GM12878 (cell line): Measurements from ENCODE around the gene ACSF3. TPM values are rescaled to one million over a fixed set of nuclear protein-coding genes. Genes with fewer than 3 reads are reported as not detected.

Experiments
- ATAC-seq: fragments of 200-7000 bp; cut with Tn5 transposase; 3 replicates; pipeline ENCODE4 v1.9.1; 2020; ENCODE audit warnings: mild to moderate bottlenecking, moderate library complexity
- BruUV-seq: library from RNA; stranded (reverse); fragments of 400-500 nt; replicated peaks from 2 replicates; lab custom pipeline; 2021; lab: Mats Ljungman, UMichigan
- CTCF ChIA-PET: fragments of 300-600 bp; sonication (Branson Sonifier 250); formaldehyde crosslinking; extraction: SDS; loops from one replicate; lab custom pipeline; 2021; ENCODE audit warnings: inconsistent platforms; lab: Yijun Ruan, JAX
- POLR2A ChIA-PET: fragments of 350-600 bp; formaldehyde crosslinking; extraction: SDS; loops from one replicate; lab custom pipeline; 2021; ENCODE audit warnings: inconsistent platforms; lab: Charles Lee
- RAD21 ChIA-PET: fragments of 300-600 bp; sonication (Branson Sonifier 250); formaldehyde crosslinking; loops from one replicate; lab custom pipeline; 2023; ENCODE audit warnings: antibody characterized with exemption; ENCODE audit not compliant: unreplicated experiment; lab: Charles Lee
- SMC1A ChIA-PET: fragments of 300-600 bp; sonication (Branson Sonifier 250); formaldehyde crosslinking; loops from one replicate; lab custom pipeline; 2023; ENCODE audit not compliant: unreplicated experiment, uncharacterized antibody; lab: Charles Lee
- DNase-seq: peaks from one replicate; pipeline ENCODE4 v3.0.0-alpha.2; 2011; ENCODE audit warnings: low read depth, low spot score
- FAIRE-seq: peaks from 3 replicates; lab custom pipeline; 2011; peaks lifted over from hg19 to GRCh38; lab: Jason Lieb, UNC
- H2AFZ ChIP-seq: 2 replicates; pipeline ENCODE4 v1.6.0; 2011; ENCODE audit warnings: low read depth, low read length, control low read depth; ENCODE audit not compliant: control insufficient read depth
- H3K27ac ChIP-seq: 2 replicates; pipeline ENCODE4 v1.5.1; 2011; ENCODE audit warnings: control low read depth; ENCODE audit not compliant: control insufficient read depth, insufficient read depth
- H3K27me3 ChIP-seq, 2 experiments: replicated peaks in 1 of 2; 2 replicates each; pipeline versions ENCODE4 v1.6.0 to v1.6.1; 2011; ENCODE audit warnings: low read length in 1 of 2; ENCODE audit not compliant: control insufficient read depth in 2 of 2, insufficient read depth in 2 of 2
- H3K36me3 ChIP-seq, 2 experiments: 2 replicates each; pipeline ENCODE4 v1.5.1; 2011; ENCODE audit warnings: low read length in 1 of 2; ENCODE audit not compliant: control insufficient read depth in 2 of 2, insufficient read depth in 2 of 2
- H3K4me1 ChIP-seq: 2 replicates; pipeline ENCODE4 v1.6.1; 2011; ENCODE audit warnings: mild to moderate bottlenecking, low read length, moderate library complexity, mixed read lengths; ENCODE audit not compliant: control insufficient read depth, insufficient read depth
- H3K4me2 ChIP-seq: 2 replicates; pipeline ENCODE4 v1.6.0; 2011; ENCODE audit warnings: control low read depth; ENCODE audit not compliant: control insufficient read depth, insufficient read depth
- H3K4me3 ChIP-seq: fragments of 200-600 bp; sonication (generic); 2 replicates; pipeline ENCODE4 v1.5.1; 2016
- H3K79me2 ChIP-seq: 2 replicates; pipeline ENCODE4 v1.6.0; 2011; ENCODE audit warnings: low read length; ENCODE audit not compliant: control insufficient read depth, insufficient read depth
- H3K9ac ChIP-seq: 2 replicates; pipeline ENCODE4 v1.8.0; 2011; ENCODE audit warnings: low read length, control low read depth, mixed read lengths; ENCODE audit not compliant: control insufficient read depth, insufficient read depth
- H3K9me3 ChIP-seq: replicated peaks from 3 replicates; pipeline ENCODE4 v1.5.1; 2011; ENCODE audit warnings: mild to moderate bottlenecking, low read length; ENCODE audit not compliant: control insufficient read depth, insufficient read depth
- H4K20me1 ChIP-seq: 2 replicates; pipeline ENCODE4 v1.6.0; 2011; ENCODE audit not compliant: control insufficient read depth, insufficient read depth
- BACH1 ChIP-seq: fragments of 450-650 bp; IDR thresholded peaks from 2 replicates; pipeline ENCODE4 v1.6.1; 2017; ENCODE audit warnings: mild to moderate bottlenecking, borderline replicate concordance
- GATAD2B ChIP-seq: fragments of 450-650 bp; conservative IDR thresholded peaks from 2 replicates; pipeline ENCODE4 v1.6.1; 2017; ENCODE audit warnings: low read depth, mild to moderate bottlenecking, moderate library complexity
- IRF4 ChIP-seq: IDR thresholded peaks from 2 replicates; pipeline ENCODE4 v1.6.1; 2011; ENCODE audit warnings: low read depth, low read length
- POLR2A ChIP-seq: IDR thresholded peaks from 2 replicates; pipeline ENCODE4 v1.6.1; 2011; ENCODE audit warnings: low read depth, mild to moderate bottlenecking, low read length
- SMARCA5 ChIP-seq: fragments of 450-650 bp; IDR thresholded peaks from 2 replicates; pipeline ENCODE4 v1.6.1; 2017; ENCODE audit warnings: mild to moderate bottlenecking
- ZNF207 ChIP-seq: fragments of 450-650 bp; IDR thresholded peaks from 2 replicates; pipeline ENCODE4 v1.6.1; 2014; ENCODE audit warnings: antibody characterized with exemption, mild to moderate bottlenecking, borderline replicate concordance
- ZNF217 ChIP-seq: fragments of 450-650 bp; IDR thresholded peaks from 2 replicates; pipeline ENCODE4 v1.6.1; 2017; ENCODE audit warnings: antibody characterized with exemption, mild to moderate bottlenecking
- WGBS: methylation state at CpG from one replicate; pipeline ENCODE4 v1.1.6; 2016; ENCODE audit warnings: low lambda C conversion rate; ENCODE audit not compliant: insufficient replicate concordance, insufficient coverage; ENCODE audit errors: missing lambda C conversion rate; 5-methylcytosine and 5-hydroxymethylcytosine counted together
- in situ Hi-C: fragments of 300-500 bp; cut with MboI; formaldehyde crosslinking; loops from 9 replicates; pipeline ENCODE4 v1.14.3; 2018; ENCODE audit warnings: mixed read lengths
- intact Hi-C: fragments of 100-400 bp; cut with micrococcal nuclease; formaldehyde crosslinking; loops from one replicate; pipeline ENCODE4 v1.14.2; 2022; ENCODE audit not compliant: unreplicated experiment
- polyA plus RNA-seq, 11 experiments: library from polyadenylated mRNA; depleted of rRNA in 4 of 11; unstranded in 6 of 11; stranded (reverse) in 5 of 11; fragments of >200 nt; fragmentation: Nextera tagmentation in 4 of 11; fragmentation: Illumina TruSeq in 1 of 11; extraction: Ambion mirVana in 4 of 11; extraction: Trizol in 1 of 11; gene quantifications; 1 replicate in 1 of 11; 2 replicates in 10 of 11; pipeline versions ENCODE4 v1.2.1 to v1.2.3, GENCODE V29; 2011 to 2016; ENCODE audit warnings: inconsistent platforms in 2 of 11, missing spikeins in 2 of 11, low read depth in 1 of 11
- total RNA-seq, 4 experiments: library from RNA; depleted of rRNA in 3 of 4; stranded (reverse); fragments of >200 nt in 3 of 4; fragmentation: Illumina TruSeq in 1 of 4; extraction: Trizol in 1 of 4; gene quantifications; 2 replicates each; pipeline versions ENCODE4 v1.2.1 to v1.2.3, GENCODE V29; 2013 to 2021

ACSF3 gene
- total and polyA plus RNA-seq, 10 of the 15 experiments (the other 5 are each of a cell fraction or from before 2014, with no cell fraction given) = 1.0 to 44.4 (median 25.8) TPM

- no peak for TF ChIP-seq BACH1
- TF ChIP-seq ZNF207 = no peak
- no peak for TF ChIP-seq SMARCA5
- TF ChIP-seq ZNF217 = no peak
- no peak for TF ChIP-seq GATAD2B
Measured at GRCh38 chr16:89141884-89142267, 48.2 kb downstream of the ACSF3 start (continued).

- no peak overlapping the region for H3K4me3 ChIP-seq
- no peak overlapping the region for H3K9ac ChIP-seq
- no peak for ATAC-seq
- WGBS = 95% methylated on average over 13 of the region's 13 CpGs
- intact Hi-C loops = no loop called here
- H3K4me1 ChIP-seq = no peaks in the 10 kb centered on the region
- in situ Hi-C loops = no loop called here
- no peaks in the 10 kb centered on the region; the same call in 2 of the 3 replicates for H3K9me3 ChIP-seq
- no TSS peak for BruUV-seq
- no peak overlapping the region for H3K27ac ChIP-seq
- peaks cover 8 to 14% of the 10 kb centered on the region in 2 experiments for H3K36me3 ChIP-seq
- no peak overlapping the region for H2AFZ ChIP-seq
- FAIRE-seq = no peak
- H3K27me3 ChIP-seq = no peaks in the 10 kb centered on the region
- ChIA-PET POLR2A (no interaction called here), RAD21 (no interaction called here), SMC1A (no interaction called here), CTCF (no interaction called here)
- DNase-seq = no peak
- H3K79me2 ChIP-seq = no peaks in the 10 kb centered on the region
- H3K4me2 ChIP-seq = no peak overlapping the region
- H4K20me1 ChIP-seq = no peaks in the 10 kb centered on the region
- TF ChIP-seq IRF4 (no peak), POLR2A (peak; percentile 18)
Measured at GRCh38 chr16:89142474-89143195, 49.0 kb downstream of the ACSF3 start.
